Panc1 (cell line): ENCODE data around the gene PDE9A.

Experiments used
- CTCF ChIP-seq: fragments of 450-650 bp; IDR thresholded peaks from 2 replicates; pipeline ENCODE4 v1.5.1; 2017; ENCODE audit warnings: mild to moderate bottlenecking
- SIN3A ChIP-seq: IDR thresholded peaks from 2 replicates; pipeline ENCODE4 v1.6.1; 2012; ENCODE audit warnings: low read depth, mild to moderate bottlenecking, low read length, moderate library complexity, borderline replicate concordance; ENCODE audit not compliant: insufficient read depth

GRCh38 chr21:42627527-42628289 lies 25.7 kb upstream of the PDE9A start:
- TF ChIP-seq CTCF (no peak), SIN3A (no peak)
